Bronchus fibroblast of lung (primary cell): Measurements from ENCODE around the gene OR5A2. TPM values are rescaled to one million over a fixed set of nuclear protein-coding genes. Genes with fewer than 3 reads are reported as not detected.

ENCODE experiments used
- total RNA-seq: library from RNA; depleted of rRNA; stranded (reverse); fragments of >200 nt; gene quantifications from 2 replicates; pipeline ENCODE4 v1.2.3, GENCODE V29; 2015

OR5A2 gene
- not detected in 2 replicates for total RNA-seq

GRCh38 chr11:59426361-59427067, at the start of gene OR5A2:
OR5A2 (minus strand) TSS chr11:59426413; CDS start chr11:59422953, 3,460 bp downstream.

GRCh38 chr11:59473015-59473414, 46.8 kb upstream of the OR5A2 start, which contains the start of gene OR4D10:
OR4D10 (plus strand) TSS chr11:59473315; CDS start chr11:59477430, 4,115 bp downstream.

GRCh38 chr11:59456661-59457060, 30.4 kb upstream of the OR5A2 start, which contains the start of gene OR4D6:
OR4D6 (plus strand) TSS chr11:59456961; CDS start chr11:59456961, 0 bp downstream.

GRCh38 chr11:59436169-59436568, 10.0 kb upstream of the OR5A2 start, which contains the start of gene OR5A1:
OR5A1 (plus strand) TSS chr11:59436469; CDS start chr11:59443169, 6,700 bp downstream.

Other genes with a start within 250 kb of the OR5A2 start
- not detected in 2 replicates for gene MPEG1, start 213.5 kb downstream of the OR5A2 start, total RNA-seq
- not detected in 2 replicates for gene OR5AN1, start 67.5 kb downstream of the OR5A2 start, total RNA-seq
- not detected in 2 replicates for gene OR5A1, start 10.1 kb upstream of the OR5A2 start, total RNA-seq
- gene OR4D6, start 30.5 kb upstream of the OR5A2 start, total RNA-seq, result not detected in 2 replicates
- not detected in 2 replicates for gene OR4D10, start 46.9 kb upstream of the OR5A2 start, total RNA-seq
- gene OR4D11, start 77.2 kb upstream of the OR5A2 start, total RNA-seq, result not detected in 2 replicates
- not detected in 2 replicates for gene OR4D9, start 85.1 kb upstream of the OR5A2 start, total RNA-seq
- 12.9 and 14.5 TPM in 2 replicates for gene OSBP, start 189.4 kb upstream of the OR5A2 start, total RNA-seq
- gene PATL1, start 242.6 kb upstream of the OR5A2 start, total RNA-seq, result 6.4 and 8.9 TPM in 2 replicates